Progenitor cell of endocrine pancreas (in vitro differentiated cells): Measurements from ENCODE around the gene EYS. TPM values are rescaled to one million over a fixed set of nuclear protein-coding genes. Genes with fewer than 3 reads are reported as not detected.

Source experiments
- DNase-seq: peaks from one replicate; pipeline ENCODE4 v3.0.0; 2021; ENCODE audit warnings: low spot score; ENCODE audit not compliant: unreplicated experiment
- H3K27ac Mint-ChIP-seq: 2 replicates; pipeline ENCODE4 v1.8.0; 2021; ENCODE audit warnings: mild to moderate bottlenecking, moderate library complexity, mixed read lengths
- H3K27me3 Mint-ChIP-seq: 2 replicates; pipeline ENCODE4 v1.8.0; 2021; ENCODE audit warnings: mixed read lengths
- H3K36me3 Mint-ChIP-seq: 2 replicates; pipeline ENCODE4 v1.8.0; 2022; ENCODE audit warnings: mixed read lengths; ENCODE audit not compliant: insufficient read depth
- H3K4me1 Mint-ChIP-seq: 2 replicates; pipeline ENCODE4 v1.8.0; 2021; ENCODE audit warnings: low read depth, mixed read lengths
- H3K4me3 Mint-ChIP-seq: 2 replicates; pipeline ENCODE4 v1.8.0; 2021; ENCODE audit warnings: low read depth, mild to moderate bottlenecking, moderate library complexity, mixed read lengths
- H3K9me3 Mint-ChIP-seq: 2 replicates; pipeline ENCODE4 v1.8.0; 2021; ENCODE audit warnings: low read depth, mixed read lengths
- CTCF ChIP-seq: fragments of 200-600 bp; sonication (generic); IDR thresholded peaks from one replicate; pipeline ENCODE4 v1.5.0; 2021; ENCODE audit warnings: antibody characterized with exemption, mild to moderate bottlenecking; ENCODE audit not compliant: unreplicated experiment
- total RNA-seq: library from RNA; stranded (reverse); gene quantifications from 2 replicates; pipeline ENCODE4 v1.2.1, GENCODE V29; 2021

The EYS gene
- total RNA-seq, 1 donor from 2014 or later = 0.46 TPM

GRCh38 chr6:63673692-63674091, 2033.3 kb downstream of the EYS start:
- TF ChIP-seq CTCF = no peak
- peaks cover 23% of the 10 kb centered on the region for H3K4me1 Mint-ChIP-seq
- no peak overlapping the region for H3K27ac Mint-ChIP-seq
- no peak overlapping the region for H3K4me3 Mint-ChIP-seq
- DNase-seq = no peak
- no peaks in the 10 kb centered on the region for H3K9me3 Mint-ChIP-seq
- H3K36me3 Mint-ChIP-seq = peaks cover 8% of the 10 kb centered on the region
- no peaks in the 10 kb centered on the region for H3K27me3 Mint-ChIP-seq

GRCh38 chr6:63672582-63673129, 2034.4 kb downstream of the EYS start:
- H3K27ac Mint-ChIP-seq = peak overlapping the region; percentile 22
- no peak for TF ChIP-seq CTCF
- H3K4me3 Mint-ChIP-seq = no peak overlapping the region
- peaks cover 8% of the 10 kb centered on the region for H3K36me3 Mint-ChIP-seq
- peaks cover 23% of the 10 kb centered on the region for H3K4me1 Mint-ChIP-seq
- DNase-seq = no peak
- no peaks in the 10 kb centered on the region for H3K27me3 Mint-ChIP-seq
- H3K9me3 Mint-ChIP-seq = no peaks in the 10 kb centered on the region

DNA sequence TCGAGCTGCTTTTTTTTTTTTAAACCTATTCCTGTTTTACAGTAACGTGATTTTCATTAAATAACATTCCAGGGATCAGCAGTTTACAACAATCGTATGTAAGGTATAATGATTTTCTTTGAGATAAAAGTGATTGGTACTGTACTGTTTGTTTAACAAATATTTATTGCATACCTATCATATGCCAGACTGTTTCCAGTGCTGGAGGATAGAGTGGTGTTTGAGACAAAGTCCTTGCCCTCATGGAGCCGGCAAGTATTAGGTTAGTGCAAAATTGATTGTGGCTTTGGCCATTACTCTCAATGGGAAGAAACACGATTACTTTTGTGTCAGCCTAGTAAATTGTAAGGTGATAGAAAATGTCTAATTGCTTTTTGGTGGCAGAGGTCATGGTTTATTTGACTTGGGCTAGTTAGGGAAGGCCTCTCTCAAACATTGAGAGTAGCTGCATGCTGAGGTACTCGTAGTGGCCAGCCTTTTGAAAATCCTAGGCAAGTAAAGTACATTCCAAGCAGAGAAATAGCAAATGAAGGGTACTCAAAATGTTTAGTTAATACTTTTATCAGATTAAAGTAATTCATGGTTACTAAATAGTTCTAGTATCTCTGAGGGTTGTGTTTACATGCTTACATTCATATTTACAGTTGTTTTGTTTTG, 2035.8 kb downstream of the EYS start:
- Mint-ChIP-seq H3K4me1 (peaks cover 23% of the 10 kb centered on the region), H3K4me3 (no peak overlapping the region), H3K27ac (peak overlapping the region; percentile 11)

More for the DNA sequence above, 2035.8 kb downstream of the EYS start:
- H3K36me3 Mint-ChIP-seq = peaks cover 8% of the 10 kb centered on the region
- DNase-seq = no peak
- TF ChIP-seq CTCF = no peak
- H3K9me3 Mint-ChIP-seq = no peaks in the 10 kb centered on the region
- no peaks in the 10 kb centered on the region for H3K27me3 Mint-ChIP-seq
